ENCODE measurements around the gene SEC22C. TPM values are rescaled to one million over a fixed set of nuclear protein-coding genes. Genes with fewer than 3 reads are reported as not detected.
A peak's percentile ranks its signal among the peaks of the same experiment; 100 is the strongest.
"Not testable (repeated sequence)": the region's sequence is repeated elsewhere in the genome, so short reads cannot be mapped to it uniquely, and the experiment has no call there.

The SEC22C gene
- total RNA-seq, 4 donors from 2014 or later = 20.5 to 35.6 (median 30.8) TPM

- H3K4me3 ChIP-seq (ENCODE audit: low read depth, poor library complexity, severe bottlenecking) = no peak overlapping the region
- no peak for TF ChIP-seq CTCF (IDR thresholded peaks at IDR 0.05)
- no peak for TF ChIP-seq POLR2A (IDR thresholded peaks at IDR 0.05)
- intact Hi-C loops (cut with DNase I; ENCODE audit: low total_unique reads) = no loop called here
- DNase-seq (ENCODE audit: low spot score in 2 of 2) = no peak
- WGBS, 2 donors = 62 to 63% methylated on average over 5 of the region's 5 CpGs
These were observed 23.9 kb upstream of the SEC22C start for GRCh38 chr3:42605546-42606173.

DNA sequence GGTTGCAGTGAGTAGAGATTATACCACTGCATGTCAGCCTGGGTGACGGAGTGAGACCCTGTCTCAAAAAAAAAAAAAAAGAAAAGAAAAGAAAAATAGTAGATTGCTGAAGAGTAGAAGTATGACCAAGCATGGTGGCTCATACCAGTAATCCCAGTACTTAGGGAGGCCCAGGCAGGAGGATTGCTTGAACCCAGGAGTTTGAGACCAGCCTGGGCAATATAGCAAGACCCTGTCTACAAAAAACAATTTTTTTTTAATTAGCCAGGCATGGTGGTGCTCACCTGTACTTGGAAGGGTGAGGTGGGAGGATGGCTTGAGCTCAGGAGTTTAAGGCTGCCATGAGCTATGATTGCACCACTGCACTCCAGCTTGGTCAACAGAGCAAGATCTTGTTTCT, 21.2 kb upstream of the SEC22C start:
- WGBS, 2 donors = 94 to 100% methylated on average over 1 of the region's 1 CpG
- no peak for TF ChIP-seq POLR2A (IDR thresholded peaks at IDR 0.05)
- no peak for TF ChIP-seq CTCF (IDR thresholded peaks at IDR 0.05)
- DNase-seq (ENCODE audit: low spot score in 2 of 2) = no peak
- no peak overlapping the region for H3K4me3 ChIP-seq (ENCODE audit: low read depth, poor library complexity, severe bottlenecking)
- intact Hi-C loops (cut with DNase I; ENCODE audit: low total_unique reads) = no loop called here

DNA sequence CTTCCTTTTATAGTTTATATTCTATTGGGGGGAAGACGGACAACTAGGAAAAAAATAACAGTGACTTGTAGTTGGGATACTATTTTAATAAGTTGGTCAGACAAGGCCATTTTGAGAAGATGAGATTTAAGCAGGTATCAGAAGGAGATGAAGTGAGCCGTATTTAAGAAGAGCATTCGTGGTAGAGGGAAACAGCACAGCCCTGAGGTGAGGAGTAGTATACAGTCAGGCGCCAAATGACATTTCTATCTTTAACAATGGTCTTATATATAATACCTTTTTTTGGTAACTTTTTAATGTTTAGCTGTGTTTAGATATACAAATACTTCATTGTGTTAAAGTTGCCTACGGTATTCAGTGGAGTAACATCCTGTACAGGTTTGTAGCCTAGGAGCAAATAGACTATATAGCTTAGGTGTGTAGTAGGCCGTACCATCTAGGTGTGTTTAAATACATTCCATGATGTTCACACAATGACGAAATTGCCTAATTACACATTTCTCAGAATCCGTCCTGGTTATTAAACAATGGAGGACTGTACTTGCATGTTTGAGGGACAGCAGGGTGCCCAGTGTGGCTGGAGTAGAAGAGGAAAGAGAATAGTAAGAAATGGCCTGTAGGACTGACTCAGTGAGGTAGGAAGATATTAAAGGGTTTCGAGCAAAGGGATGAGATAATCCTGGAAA, 20.3 kb upstream of the SEC22C start:
- H3K4me3 ChIP-seq (ENCODE audit: low read depth, poor library complexity, severe bottlenecking) = no peak overlapping the region
- TF ChIP-seq POLR2A (IDR thresholded peaks at IDR 0.05) (no peak), CTCF (IDR thresholded peaks at IDR 0.05) (no peak)
- intact Hi-C loops (cut with DNase I; ENCODE audit: low total_unique reads) = no loop called here
- 43 to 46% methylated on average over 9 of the region's 9 CpGs for WGBS, 2 donors
- no peak for DNase-seq (ENCODE audit: low spot score in 2 of 2)

DNA sequence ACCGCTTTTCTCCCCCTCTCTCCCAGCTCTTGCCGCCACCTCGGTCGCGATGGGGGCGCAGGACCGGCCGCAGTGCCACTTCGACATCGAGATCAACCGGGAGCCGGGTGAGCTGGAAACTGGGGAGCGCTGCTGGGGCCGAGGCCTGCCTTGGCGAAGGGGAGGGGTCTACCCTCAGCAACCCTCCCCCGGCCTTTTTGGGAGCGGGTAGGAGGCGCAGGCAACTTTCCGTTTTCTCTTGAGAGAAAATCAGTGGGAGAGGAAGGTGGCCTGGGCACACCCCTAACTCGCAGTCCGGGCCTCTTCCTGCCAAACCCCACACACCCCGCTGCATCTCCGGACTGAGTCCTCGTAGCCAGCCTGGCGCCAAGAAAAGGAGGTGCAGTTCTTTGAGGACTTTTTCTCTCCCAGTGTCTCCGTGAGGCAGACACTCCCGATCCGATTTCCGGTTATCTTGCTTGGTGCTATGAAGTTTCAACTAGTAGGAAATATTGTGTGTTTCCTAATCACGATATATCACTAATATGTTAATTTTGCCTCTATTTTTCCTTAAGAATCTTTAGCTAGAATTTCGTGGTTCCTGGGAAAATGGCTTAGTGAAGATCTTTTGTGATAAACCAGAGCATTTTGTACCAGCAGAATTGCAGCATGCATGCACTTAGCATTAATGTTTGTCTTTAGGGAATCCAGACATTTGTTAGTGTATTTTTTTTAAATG, 19.4 kb upstream of the SEC22C start:
- peak overlapping the region; percentile 85 for H3K4me3 ChIP-seq (ENCODE audit: low read depth, poor library complexity, severe bottlenecking)
- no peak for TF ChIP-seq POLR2A (IDR thresholded peaks at IDR 0.05)
- TF ChIP-seq CTCF (IDR thresholded peaks at IDR 0.05) = no peak
- intact Hi-C loops (cut with DNase I; ENCODE audit: low total_unique reads) = no loop called here
- DNase-seq (ENCODE audit: low spot score in 2 of 2) = peak; percentile 75 to 91
- WGBS, 2 donors = 0 to 2% methylated on average over 22 to 24 of the region's 31 CpGs

DNA sequence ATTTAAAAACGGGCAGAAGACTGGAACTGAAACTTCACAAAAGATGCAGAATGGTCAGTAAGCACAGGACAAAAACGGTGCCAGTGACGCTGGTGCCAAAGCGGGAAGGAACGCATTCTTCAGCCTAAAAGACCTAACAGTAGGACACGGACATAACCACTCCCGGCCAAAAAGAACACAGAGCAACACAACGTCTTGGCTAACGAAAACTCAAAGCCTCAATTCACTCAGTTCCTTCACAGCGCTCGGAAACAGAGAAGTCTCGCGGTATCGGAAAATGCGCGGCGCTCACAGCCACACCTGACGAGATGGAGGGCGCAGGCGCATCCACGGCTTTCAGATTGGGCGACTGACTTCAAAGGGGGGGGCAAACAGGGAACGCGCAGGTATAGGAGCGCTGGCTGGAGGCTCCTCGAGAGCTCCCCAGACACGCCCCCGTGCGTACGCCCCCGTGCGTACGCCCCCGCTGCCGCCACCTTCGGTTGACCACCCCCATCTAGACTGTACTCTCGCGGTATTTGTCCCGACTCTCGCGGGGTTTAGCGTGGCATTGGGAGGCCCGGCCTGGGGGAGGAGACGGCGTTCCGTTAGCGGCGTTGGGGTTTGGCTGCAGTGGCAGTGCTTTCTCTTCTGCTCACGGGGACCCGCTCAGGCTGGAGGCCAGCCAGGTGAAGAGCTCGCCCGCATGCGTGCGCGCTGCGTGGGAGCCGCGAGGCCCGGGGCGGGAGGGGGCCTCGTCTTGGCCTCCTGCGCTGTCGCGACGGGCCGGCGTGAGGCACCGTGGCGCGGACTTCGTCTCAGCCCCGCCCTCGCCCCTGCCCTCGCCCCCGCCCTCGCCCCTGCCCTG, 18.6 kb upstream of the SEC22C start, which contains the start of gene NKTR:
TSS of gene NKTR (plus strand) at position 576 of the 847 bp plus-strand sequence. CDS start 321 bp downstream, outside the sequence.
- DNase-seq (ENCODE audit: low spot score in 2 of 2) = peak; percentile 96 to 99
- intact Hi-C loops (cut with DNase I; ENCODE audit: low total_unique reads) = no loop called here
- 0% methylated on average over 48 to 59 of the region's 76 CpGs for WGBS, 2 donors
- TF ChIP-seq CTCF (IDR thresholded peaks at IDR 0.05) (no peak), POLR2A (IDR thresholded peaks at IDR 0.05) (peak in 1 of 2 donors; percentile 71)
- H3K4me3 ChIP-seq (ENCODE audit: low read depth, poor library complexity, severe bottlenecking) = peak within 1 kb of the TSS; percentile 85

- H3K4me3 ChIP-seq (ENCODE audit: low read depth, poor library complexity, severe bottlenecking); DNase-seq (ENCODE audit: low spot score in 2 of 2); intact Hi-C loops (cut with DNase I; ENCODE audit: low total_unique reads): not testable (repeated sequence)
- WGBS, 2 donors = 88 to 95% methylated on average over 7 of the region's 7 CpGs
These were observed 15.3 kb upstream of the SEC22C start for GRCh38 chr3:42597098-42597497.
